Raji (cell line): ENCODE measurements around the gene MICAL3.
A peak's percentile ranks its signal among the peaks of the same experiment; 100 is the strongest.

Experiments
- POLR2A ChIP-seq: IDR thresholded peaks from 2 replicates; pipeline ENCODE4 v1.6.1; 2011; ENCODE audit warnings: low read depth, low read length, control low read depth; ENCODE audit not compliant: insufficient read depth

Gene MICAL3

DNA sequence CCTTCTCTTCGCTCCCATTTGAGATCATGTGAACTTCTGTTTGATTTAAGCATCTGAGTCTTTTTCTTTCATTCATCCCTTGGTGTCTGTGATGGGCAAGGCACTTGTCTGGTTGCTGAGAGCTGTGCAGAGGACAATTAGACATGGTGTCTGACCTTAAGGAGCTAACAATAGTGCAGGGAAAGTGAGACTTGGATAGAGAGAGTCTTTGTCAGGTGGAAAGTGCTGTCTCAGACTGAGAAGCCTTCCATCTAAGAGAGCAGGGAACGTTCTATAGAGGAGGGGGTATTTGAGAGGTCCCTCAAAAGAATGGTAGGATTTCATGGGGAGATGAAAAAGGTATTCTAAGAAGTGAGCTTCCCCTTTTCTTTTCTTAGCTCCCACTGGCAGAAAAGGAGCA is 14.1 kb downstream of the MICAL3 start:
- no peak for TF ChIP-seq POLR2A

DNA sequence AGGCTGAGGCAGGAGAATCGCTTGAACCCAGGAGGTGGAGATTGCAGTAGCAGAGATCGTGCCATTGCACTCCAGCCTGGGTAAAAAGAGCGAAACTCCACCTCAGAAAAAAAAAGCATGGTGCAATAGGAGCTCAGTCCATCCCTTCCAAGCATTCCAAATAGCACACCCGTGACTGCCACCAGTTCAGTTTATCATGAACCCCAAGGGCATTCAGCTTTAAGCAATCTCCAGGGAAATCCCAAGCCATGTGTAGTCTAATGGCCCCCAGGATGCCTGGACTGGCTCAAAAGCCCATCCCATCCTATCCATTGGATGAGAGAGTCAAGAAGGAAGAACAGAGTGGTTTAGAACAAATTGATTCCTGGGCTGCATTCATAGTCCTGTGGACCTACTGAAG is 16.2 kb downstream of the MICAL3 start:
- no peak for TF ChIP-seq POLR2A

DNA sequence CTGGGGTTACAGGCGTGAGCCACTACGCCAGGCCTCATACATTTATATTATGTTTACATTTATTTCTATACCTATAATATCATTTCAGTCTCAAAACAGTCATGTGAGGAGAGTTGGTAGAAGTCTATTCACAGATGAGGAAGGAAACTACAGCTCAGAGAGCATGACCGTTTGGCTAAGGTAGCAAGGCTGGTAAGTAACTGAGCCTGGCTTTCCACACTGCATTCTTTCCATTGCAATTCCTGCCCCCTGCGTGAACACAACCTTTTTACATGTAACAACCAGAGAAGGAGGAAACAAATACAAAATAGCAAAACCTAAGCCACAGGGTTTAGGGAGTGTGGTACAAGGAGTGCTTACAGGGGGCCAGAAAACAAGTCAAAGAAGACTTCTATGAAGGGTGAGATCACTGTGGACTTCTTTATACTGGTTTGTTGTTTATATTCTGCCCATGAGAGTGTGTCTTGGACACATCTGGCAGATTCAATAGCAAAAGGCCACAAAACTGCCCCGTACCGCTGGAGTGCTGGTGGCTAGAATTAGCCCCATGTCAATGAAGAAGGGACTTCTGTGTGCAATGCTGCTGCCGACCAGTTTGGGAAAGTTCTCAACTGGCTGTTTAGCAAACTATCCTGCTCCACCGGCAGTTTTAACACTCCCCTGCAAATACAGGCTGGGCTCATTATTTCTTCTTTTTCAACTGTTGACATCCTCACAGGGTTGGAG is 19.0 kb downstream of the MICAL3 start:
- no peak for TF ChIP-seq POLR2A

DNA sequence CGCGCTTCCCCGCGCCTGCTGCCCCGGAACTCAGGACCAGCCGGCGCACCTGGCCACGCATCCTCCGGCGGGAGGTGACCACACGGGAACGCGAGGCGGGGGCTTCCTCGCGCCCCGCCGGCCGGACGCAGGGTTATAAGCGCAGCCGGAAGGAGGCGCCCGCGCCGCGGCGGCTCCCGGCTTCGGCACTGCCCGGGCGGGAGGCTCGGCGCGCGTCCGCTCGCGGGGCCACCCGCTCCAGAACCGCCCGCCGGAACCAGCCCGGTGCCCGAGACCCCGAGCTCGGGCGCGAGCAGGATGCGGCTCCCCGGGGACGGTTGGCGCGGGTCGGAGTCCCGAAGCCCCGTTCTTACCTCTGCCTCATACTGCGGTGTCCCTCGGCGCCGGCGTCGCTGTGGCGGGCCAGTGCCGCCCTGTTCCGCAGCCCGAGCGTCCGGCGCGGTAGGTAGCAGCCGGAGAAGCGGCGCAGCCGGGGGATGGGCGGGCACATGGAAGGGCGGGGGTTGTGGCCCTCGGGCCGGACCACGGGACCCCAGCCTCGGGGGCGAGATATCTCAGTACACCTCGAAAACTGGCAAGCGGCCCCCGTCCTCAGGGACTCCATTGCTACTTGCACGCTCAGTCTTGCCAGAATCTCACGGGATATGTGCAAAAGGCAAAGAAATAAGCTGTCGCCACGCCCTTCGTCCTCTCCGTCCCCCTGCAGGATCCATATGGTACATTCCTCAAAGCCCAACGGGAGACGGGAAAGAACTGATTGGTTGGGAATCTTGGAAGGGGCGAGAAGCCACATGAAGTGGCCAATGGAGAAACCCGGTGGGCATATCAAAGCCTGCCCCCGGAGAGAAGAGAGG is 23.1 kb downstream of the MICAL3 start:
- TF ChIP-seq POLR2A, result peak; percentile 79

DNA sequence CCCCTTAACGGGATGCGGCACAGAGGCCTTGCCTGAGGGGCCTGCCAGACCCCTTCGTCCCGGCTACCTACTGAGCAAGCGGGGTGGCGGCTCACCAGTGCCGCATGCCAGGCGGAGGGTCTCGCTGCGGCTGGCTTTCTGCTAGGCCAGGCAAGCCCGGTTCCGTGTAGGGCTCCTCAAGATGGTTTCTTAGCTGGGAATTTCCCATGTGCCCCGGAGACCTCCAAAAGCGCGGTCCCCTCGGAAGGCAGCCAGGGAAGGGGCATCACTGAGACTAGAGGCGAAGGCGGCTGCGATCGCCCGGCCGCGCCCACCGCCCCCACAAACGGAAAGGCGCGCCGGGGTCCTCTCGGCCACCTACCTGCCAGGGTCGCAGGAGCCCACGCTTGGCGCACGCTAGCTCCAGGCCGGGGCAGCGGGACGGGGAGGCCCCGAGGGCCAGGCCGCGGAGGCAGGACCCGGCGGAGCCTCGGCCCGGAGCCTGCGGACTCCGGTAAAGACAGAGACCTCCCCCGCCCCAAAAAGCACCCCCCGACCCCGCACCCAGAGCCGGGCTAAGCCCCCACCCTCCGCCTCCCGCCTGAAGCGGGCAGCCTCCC is 23.8 kb downstream of the MICAL3 start:
- TF ChIP-seq POLR2A, result no peak

GRCh38 chr22:17999851-18000250 is 24.5 kb downstream of the MICAL3 start:
- TF ChIP-seq POLR2A, result no peak

GRCh38 chr22:17998913-17999312 is 25.4 kb downstream of the MICAL3 start:
- TF ChIP-seq POLR2A, result no peak

- TF ChIP-seq POLR2A, result no peak
These were observed 26.9 kb downstream of the MICAL3 start for GRCh38 chr22:17997456-17997855.

- TF ChIP-seq POLR2A, result no peak
These were observed 29.8 kb downstream of the MICAL3 start for GRCh38 chr22:17994424-17995108.

- TF ChIP-seq POLR2A, result no peak
These were observed 33.4 kb downstream of the MICAL3 start for GRCh38 chr22:17990942-17991341.

DNA sequence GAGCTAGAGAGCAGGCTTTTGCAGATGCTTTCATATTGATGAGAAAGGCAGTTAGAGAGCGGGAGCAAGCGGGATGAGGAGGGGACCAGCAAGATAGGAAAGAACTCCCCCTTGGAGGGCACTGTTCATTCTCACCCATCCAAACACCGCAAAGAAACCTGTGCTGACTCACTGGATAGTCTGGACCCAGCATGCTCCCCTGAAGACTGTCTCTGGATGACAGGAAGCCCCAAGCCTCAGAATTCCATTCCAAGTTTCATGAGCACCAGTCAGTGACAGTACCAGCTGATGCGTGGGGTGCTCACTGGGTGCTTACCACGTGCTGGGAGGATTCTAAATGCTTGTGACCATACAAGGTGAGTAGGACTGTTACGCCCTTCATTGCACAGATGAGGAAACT is 34.2 kb downstream of the MICAL3 start:
- no peak for TF ChIP-seq POLR2A

DNA sequence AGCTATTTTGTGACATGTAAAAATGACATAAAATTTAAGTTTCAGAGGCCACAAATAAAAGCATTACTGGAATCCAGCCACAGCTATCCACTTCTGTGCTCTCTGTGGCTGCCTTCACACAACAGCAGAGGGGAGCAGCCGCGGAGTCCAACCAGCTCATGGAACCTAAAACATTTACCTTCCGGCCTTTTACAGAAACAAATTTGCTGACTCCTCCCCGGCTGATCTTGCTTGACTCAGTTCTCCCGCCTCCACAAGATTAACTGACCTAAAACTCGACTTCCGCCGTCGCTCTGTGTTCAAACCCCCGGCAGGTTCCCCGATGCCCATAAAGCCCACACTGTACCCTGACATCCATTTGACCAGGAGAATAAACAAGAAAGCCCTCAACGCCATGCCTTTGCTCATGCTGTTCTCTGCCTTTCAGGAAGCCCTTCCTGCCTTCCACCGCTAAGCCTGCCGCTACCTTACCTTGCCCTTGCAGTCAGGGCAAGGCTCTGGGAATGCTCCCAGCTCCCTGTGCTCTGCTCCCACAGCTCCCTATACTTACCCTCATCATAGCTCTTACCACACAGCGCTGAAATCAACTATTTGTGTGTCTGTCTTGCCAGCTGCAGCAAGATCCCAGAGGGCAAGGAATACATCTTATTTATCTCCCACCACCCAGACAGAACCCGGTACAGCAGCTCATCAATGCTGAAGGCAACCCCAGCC is 35.4 kb downstream of the MICAL3 start:
- no peak for TF ChIP-seq POLR2A

GRCh38 chr22:17985606-17986005 is 38.8 kb downstream of the MICAL3 start:
- no peak for TF ChIP-seq POLR2A

DNA sequence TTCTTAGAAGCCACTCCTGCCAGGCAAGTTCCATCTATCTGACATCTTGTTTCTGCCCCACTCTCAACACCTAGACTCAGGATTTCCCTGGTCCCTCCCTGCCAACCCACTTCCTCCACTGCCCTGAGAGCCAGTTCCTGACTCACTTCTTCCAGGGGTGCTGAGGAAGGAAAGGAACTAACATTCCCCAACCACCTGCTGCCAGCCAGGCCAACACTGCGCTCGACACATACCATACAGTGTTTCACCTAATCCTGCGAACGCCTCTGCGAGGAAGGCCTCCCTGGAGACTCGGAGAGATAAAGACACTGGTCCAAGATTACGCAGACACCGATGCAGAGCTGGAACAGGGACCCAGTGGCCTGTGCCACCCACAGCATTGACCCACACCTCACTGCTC is 40.2 kb downstream of the MICAL3 start:
- no peak for TF ChIP-seq POLR2A
